Subcutaneous adipose tissue (tissue), 4 donors: ENCODE data around the gene ATG16L2. TPM values are rescaled to one million over a fixed set of nuclear protein-coding genes. Genes with fewer than 3 reads are reported as not detected.

Experiments
- total RNA-seq, 4 donors: library from RNA; depleted of rRNA; stranded (reverse); fragments of >200 nt; gene quantifications; one replicate each; pipeline ENCODE4 v1.1.0, GENCODE V29; 2016
- TF ChIP-seq, protein P1 (sequence below): fragments of 450-650 bp; IDR thresholded peaks from one replicate; pipeline ENCODE4 v1.5.1; 2016; ENCODE audit warnings: low read depth, mild to moderate bottlenecking, control low read depth, antibody characterized with exemption, moderate library complexity

Gene ATG16L2
- total RNA-seq, 4 donors from 2014 or later: 12.6 to 50.8 (median 34.0) TPM

DNA sequence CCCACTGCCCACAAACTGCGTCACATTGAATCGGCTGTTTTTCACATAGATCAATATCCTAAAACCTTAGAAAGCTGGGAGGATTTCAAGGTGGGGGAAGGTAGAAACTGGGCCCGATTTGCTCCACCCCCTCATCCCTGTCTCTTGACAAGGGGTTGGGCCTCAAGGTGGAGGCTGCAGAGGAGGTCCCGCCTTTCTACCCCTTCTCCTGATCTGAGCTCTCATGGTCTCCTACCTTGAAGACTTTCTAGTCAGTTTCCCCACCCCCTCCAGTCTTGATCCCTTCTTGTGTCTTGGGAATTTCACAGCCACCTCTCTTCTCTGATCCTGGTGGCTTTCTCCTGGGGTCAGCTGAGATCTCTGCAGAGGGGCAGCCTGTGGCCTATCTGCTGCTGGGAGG, 15.8 kb upstream of the ATG16L2 start:
- TF ChIP-seq, protein P1, sequence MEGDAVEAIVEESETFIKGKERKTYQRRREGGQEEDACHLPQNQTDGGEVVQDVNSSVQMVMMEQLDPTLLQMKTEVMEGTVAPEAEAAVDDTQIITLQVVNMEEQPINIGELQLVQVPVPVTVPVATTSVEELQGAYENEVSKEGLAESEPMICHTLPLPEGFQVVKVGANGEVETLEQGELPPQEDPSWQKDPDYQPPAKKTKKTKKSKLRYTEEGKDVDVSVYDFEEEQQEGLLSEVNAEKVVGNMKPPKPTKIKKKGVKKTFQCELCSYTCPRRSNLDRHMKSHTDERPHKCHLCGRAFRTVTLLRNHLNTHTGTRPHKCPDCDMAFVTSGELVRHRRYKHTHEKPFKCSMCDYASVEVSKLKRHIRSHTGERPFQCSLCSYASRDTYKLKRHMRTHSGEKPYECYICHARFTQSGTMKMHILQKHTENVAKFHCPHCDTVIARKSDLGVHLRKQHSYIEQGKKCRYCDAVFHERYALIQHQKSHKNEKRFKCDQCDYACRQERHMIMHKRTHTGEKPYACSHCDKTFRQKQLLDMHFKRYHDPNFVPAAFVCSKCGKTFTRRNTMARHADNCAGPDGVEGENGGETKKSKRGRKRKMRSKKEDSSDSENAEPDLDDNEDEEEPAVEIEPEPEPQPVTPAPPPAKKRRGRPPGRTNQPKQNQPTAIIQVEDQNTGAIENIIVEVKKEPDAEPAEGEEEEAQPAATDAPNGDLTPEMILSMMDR: no peak

DNA sequence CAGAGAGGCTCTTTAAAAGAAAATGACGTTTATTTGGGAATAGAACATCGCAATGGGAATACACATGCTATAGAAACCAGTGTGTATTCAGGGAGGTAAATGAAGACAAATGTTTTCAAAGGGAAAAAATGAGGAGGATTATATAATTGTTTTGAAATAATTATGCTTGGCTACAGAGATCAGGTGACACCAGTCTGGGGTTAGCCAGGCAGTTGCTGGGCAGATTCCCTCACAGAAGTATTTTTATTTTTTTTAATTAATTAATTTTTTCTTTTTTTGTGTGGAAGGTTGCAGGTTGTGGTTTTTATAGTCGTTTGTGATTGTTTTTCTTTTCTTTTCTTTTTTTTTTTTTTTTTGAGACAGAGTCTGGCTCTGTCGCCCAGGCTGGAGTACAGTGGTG, 14.8 kb upstream of the ATG16L2 start:
- TF ChIP-seq, protein P1: no peak

DNA sequence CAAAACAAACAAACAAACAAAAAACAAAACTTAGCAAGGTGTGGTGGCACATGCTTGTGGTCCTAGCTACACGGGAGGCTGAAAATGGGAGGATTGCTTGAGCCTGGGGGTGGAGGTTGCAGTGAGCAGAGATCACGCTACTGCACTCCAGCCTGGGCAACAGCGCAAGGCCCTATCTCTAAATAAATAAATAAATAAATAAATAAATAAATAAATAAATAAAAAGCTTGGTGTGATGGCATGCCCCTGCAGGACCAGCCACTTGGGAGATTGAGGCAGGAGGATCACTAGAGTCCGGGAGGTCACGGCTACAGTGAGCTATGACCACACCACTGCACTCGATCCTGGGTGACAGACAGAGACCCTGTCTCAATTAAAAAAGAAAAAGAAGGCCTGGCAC, 11.4 kb upstream of the ATG16L2 start:
- TF ChIP-seq, protein P1: no peak

DNA sequence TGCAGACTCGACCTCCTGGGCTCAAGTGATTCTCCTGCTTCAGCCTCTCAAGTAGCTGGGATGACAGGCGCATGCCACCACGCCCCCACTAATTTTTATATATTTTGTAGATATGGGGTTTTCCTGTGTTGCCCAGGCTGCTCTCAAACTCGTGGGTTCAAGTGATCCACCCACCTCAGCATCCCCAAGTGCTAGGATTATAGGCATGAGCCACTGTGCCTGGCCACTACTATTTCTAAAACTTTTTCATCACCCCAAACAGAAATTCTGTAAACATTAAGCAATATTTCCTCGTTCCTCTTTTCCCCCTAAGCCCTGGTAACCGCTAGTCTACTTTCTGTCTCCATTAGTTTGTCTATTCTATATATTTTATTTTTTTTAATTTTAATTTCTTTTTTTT, 9.0 kb upstream of the ATG16L2 start:
- TF ChIP-seq, protein P1: no peak

DNA sequence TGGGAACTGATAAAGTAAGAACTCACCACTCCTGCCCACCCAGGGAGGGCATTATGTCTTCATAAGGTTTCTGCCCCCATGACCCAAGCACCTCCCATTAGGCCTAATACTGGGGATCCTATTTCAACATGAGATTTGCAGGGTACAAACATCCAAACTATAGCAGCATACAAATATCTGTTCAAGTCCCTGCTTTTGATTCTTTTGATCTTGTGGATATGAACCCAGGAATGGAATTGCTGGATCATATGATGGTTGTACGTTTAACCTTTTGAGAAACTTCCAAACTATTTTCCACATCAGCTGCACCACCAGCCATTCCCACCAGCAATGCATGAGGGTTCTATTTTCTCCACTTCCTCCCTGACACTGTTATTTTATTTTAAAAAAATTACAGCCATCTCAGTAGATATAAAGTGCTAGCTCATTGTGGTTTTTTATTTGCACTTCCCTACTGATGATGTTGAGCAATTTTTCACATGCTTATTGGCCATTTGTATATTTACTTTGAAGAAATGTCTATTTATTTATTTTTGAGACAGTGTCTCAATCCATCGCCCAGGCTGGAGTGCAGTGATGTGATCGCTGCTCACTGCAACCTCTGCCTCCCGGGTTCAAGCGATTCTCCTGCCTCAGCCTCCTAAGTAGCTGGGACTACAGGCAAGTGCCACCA, 7.1 kb upstream of the ATG16L2 start:
- TF ChIP-seq, protein P1: no peak

DNA sequence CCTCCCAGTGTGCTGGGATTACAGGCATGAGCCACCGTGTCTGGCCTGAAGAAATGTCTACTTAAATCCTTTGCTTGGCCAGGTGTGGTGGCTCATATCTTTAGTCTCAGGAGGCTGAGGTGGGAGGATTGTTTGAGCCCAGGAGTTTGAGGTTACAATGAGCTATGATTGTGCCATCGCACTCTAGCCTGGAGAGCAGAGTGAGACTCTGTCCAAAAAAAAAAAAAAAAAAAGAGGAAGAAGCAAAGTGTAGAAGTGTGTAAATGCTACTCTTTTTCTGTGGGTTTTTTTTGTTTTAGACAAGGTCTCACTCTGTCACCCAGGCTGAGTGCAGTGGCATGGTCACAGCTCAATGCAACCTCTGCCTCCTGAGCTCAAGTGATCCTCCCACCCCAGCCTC, 6.4 kb upstream of the ATG16L2 start:
- TF ChIP-seq, protein P1: no peak

DNA sequence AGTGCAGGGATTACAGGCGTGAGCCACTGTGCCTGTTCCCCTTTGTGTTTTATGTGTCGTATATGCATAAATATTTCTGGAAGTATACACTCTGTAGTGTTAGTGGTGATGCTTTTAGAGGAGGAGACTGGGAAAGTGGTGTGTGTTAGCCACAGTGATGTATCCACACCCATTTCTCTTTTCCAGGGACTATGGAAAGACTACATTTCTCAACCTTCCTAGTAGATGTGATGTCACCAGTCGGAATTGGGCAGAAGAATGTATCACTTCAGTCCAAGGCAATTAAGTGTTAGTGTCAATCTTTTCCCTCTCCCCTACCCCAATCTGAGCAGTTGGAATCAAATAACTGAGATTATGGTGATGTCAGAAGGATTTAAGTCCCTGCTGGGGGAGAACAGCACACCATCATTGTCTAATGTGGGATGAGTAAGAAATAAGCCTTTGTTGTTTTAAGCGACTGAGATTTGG, 5.8 kb upstream of the ATG16L2 start:
- TF ChIP-seq, protein P1: no peak
